Testis (tissue), 3 donors: ENCODE measurements around the gene SYMPK. TPM values are rescaled to one million over a fixed set of nuclear protein-coding genes. Genes with fewer than 3 reads are reported as not detected.

Source experiments
- DNase-seq: peaks from one replicate; pipeline ENCODE4 v3.0.0-alpha.2; 2019
- H3K27ac ChIP-seq, 2 donors: fragments of 200-600 bp; sonication (generic); one replicate each; pipeline ENCODE4 v1.5.1; 2019
- H3K27me3 ChIP-seq: fragments of 200-600 bp; sonication (generic); one replicate; pipeline ENCODE4 v1.5.1; 2019
- H3K36me3 ChIP-seq: fragments of 200-600 bp; sonication (generic); one replicate; pipeline ENCODE4 v1.5.1; 2017; ENCODE audit warnings: low read depth; ENCODE audit errors: missing control alignments
- H3K4me1 ChIP-seq: fragments of 200-600 bp; sonication (generic); one replicate; pipeline ENCODE4 v1.5.1; 2019
- H3K4me3 ChIP-seq, 2 donors: fragments of 200-600 bp; sonication (generic); one replicate each; pipeline ENCODE4 v1.5.1; 2017 to 2019
- H3K9me3 ChIP-seq: fragments of 200-600 bp; sonication (generic); one replicate; pipeline ENCODE4 v1.5.1; 2017
- POLR2A ChIP-seq: fragments of 450-650 bp; IDR thresholded peaks from one replicate; pipeline ENCODE4 v1.6.1; 2017; ENCODE audit warnings: antibody characterized with exemption, mild to moderate bottlenecking, moderate library complexity
- WGBS, 2 donors: methylation state at CpG; one replicate each; pipeline ENCODE4 v1.1.5; 2018; 5-methylcytosine and 5-hydroxymethylcytosine counted together
- intact Hi-C: fragments of 100-400 bp; cut with DNase I; formaldehyde crosslinking; loops from one replicate; pipeline ENCODE4 v1.15.1; 2023; ENCODE audit warnings: low total_unique reads
- polyA plus RNA-seq: library from polyadenylated mRNA; stranded (reverse); fragments of 350-450 nt; fragmentation: Illumina TruSeq; extraction: RNeasy Lipid Tissue Mini Kit (QIAGEN cat#74804); gene quantifications from one replicate; pipeline ENCODE4 v1.2.3, GENCODE V29; 2014; ENCODE audit warnings: low read depth, low replicate concordance; ENCODE audit not compliant: insufficient read depth
- total RNA-seq, 2 donors: library from RNA; depleted of rRNA; stranded (reverse); fragments of >200 nt; gene quantifications; one replicate each; pipeline ENCODE4 v1.2.3, GENCODE V29; 2016
- TF ChIP-seq, protein P1 (sequence below), 3 experiments: fragments of 450-650 bp in 2 of 3; fragments of 200-600 bp in 1 of 3; sonication (generic) in 1 of 3; IDR thresholded peaks; one replicate each; pipeline ENCODE4 v1.5.1; 2016 to 2019; ENCODE audit warnings: antibody characterized with exemption in 3 of 3, mild to moderate bottlenecking in 2 of 3, moderate library complexity in 1 of 3

Gene SYMPK
- total and polyA plus RNA-seq, 3 donors from 2014 or later = 123 to 195 (median 142) TPM

DNA sequence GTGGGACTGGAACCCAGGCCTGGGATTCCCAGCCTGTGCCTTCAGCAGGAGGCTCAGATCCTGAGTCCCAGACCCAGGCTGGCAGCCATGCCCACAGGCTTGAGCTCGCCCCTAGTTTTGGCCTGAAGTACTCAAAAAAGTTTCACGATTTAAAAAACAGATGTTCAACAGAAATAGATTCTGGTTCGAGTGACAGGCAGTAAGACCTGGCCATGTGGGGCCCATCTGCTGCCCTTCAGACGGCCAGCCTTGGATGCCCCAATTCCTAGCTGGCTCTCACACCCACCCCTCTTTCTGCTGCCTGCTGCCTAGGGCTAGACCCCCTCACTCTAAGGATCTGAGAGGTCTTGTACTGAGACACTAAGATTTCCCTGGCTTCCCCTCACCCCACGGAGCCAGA is 77.8 kb downstream of the SYMPK start:
- no peak for DNase-seq
- TF ChIP-seq POLR2A = no peak
- TF ChIP-seq, protein P1, sequence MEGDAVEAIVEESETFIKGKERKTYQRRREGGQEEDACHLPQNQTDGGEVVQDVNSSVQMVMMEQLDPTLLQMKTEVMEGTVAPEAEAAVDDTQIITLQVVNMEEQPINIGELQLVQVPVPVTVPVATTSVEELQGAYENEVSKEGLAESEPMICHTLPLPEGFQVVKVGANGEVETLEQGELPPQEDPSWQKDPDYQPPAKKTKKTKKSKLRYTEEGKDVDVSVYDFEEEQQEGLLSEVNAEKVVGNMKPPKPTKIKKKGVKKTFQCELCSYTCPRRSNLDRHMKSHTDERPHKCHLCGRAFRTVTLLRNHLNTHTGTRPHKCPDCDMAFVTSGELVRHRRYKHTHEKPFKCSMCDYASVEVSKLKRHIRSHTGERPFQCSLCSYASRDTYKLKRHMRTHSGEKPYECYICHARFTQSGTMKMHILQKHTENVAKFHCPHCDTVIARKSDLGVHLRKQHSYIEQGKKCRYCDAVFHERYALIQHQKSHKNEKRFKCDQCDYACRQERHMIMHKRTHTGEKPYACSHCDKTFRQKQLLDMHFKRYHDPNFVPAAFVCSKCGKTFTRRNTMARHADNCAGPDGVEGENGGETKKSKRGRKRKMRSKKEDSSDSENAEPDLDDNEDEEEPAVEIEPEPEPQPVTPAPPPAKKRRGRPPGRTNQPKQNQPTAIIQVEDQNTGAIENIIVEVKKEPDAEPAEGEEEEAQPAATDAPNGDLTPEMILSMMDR (IDR thresholded peaks at IDR 0.05) = no peak
- no peak overlapping the region for H3K4me3 ChIP-seq
- no peaks in the 10 kb centered on the region for H3K27me3 ChIP-seq
- no peaks in the 10 kb centered on the region for H3K36me3 ChIP-seq
- WGBS, 2 donors = 81 to 82% methylated on average over 3 to 5 of the region's 5 CpGs
- intact Hi-C loops = no loop called here
- no peaks in the 10 kb centered on the region for H3K9me3 ChIP-seq
- H3K27ac ChIP-seq = no peak overlapping the region
- peaks cover 22% of the 10 kb centered on the region for H3K4me1 ChIP-seq

DNA sequence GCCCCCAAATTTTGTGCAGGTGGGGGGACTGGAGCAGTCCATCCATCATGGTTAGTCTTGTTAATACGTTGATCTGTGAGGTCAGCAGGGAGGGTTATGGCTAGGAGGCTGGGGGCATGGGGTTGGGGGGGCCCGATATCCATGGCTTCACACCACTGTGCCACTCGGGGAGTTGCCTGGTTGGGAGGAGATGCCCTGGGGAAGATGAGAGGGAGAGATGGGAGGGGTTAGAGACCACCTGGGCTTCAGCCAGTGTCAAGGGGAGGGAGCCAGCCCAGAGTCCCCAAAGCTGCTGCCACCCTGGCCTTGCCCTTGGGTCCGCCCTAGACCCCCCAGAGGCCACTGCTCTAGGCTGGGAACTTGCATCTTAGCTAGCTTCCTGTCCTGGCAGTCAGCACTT is 78.9 kb downstream of the SYMPK start:
- H3K36me3 ChIP-seq = no peaks in the 10 kb centered on the region
- H3K4me1 ChIP-seq = peaks cover 28% of the 10 kb centered on the region
- H3K27ac ChIP-seq = peak overlapping the region; percentile 79 to 89
- H3K27me3 ChIP-seq = no peaks in the 10 kb centered on the region
- no peak overlapping the region for H3K4me3 ChIP-seq
- H3K9me3 ChIP-seq = no peaks in the 10 kb centered on the region
- WGBS, 2 donors = 74 to 80% methylated on average over 2 to 4 of the region's 4 CpGs
- no peak for DNase-seq
- no peak for TF ChIP-seq POLR2A
- TF ChIP-seq, protein P1 (IDR thresholded peaks at IDR 0.05) = no peak
- intact Hi-C loops = no loop called here

DNA sequence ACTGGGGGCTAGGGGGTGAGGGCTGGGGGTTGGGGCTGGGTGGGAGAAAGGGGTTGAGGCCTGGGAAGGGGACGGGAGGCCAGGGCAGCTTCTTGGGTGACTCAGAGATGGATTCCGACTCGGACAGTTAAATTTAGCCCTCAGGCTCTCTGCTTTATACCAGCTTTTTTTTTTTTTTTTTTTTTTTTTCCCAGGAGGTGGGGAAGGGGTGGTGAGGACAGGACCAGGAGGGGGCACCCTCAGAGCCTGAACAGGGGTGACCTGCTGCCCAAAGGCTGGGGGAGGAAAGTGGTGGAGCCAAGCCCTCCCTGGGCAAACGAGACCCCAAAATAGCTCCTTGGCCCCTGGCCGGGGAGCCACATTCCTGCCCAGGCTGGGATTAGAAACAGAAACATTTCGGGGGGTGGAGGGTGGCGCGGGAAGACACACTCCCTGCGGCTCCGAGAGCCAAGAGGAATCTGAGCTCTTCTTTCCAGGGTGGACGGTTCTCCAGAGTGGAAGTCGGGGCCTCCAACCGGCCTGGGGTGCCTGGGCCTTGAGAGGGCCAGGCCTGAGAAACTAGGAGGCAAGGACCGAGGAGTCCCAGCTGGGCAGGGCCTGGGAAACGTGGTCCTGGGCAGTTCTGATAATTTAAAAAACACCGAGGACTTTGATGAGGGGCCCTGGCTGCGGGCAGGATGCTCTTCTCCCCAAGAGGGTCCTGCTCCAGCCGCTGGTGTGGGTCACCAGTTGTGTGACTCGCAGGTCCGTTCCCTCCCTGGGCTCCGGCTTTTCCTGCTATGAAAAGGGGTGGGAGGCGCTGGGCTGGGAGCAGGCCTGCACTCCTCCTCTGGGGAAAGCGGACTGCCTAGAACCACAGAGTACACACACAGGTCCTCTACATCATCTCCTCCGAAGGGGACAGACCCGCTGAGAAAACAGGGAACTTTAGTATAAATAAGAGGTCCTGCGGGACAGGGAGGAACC is 79.8 kb downstream of the SYMPK start:
- Histone ChIP-seq H3K36me3 (no peaks in the 10 kb centered on the region), H3K4me1 (peaks cover 29% of the 10 kb centered on the region), H3K9me3 (no peaks in the 10 kb centered on the region), H3K27ac (peak overlapping the region; percentile 79 to 89), H3K27me3 (no peaks in the 10 kb centered on the region), H3K4me3 (peak overlapping the region; percentile 50 to 60)
- intact Hi-C loops = no loop called here
- WGBS, 2 donors = 42 to 64% methylated on average over 19 to 26 of the region's 26 CpGs
- peak; percentile 48 for DNase-seq
- no peak for TF ChIP-seq POLR2A
- TF ChIP-seq, protein P1 (IDR thresholded peaks at IDR 0.05) = no peak

DNA sequence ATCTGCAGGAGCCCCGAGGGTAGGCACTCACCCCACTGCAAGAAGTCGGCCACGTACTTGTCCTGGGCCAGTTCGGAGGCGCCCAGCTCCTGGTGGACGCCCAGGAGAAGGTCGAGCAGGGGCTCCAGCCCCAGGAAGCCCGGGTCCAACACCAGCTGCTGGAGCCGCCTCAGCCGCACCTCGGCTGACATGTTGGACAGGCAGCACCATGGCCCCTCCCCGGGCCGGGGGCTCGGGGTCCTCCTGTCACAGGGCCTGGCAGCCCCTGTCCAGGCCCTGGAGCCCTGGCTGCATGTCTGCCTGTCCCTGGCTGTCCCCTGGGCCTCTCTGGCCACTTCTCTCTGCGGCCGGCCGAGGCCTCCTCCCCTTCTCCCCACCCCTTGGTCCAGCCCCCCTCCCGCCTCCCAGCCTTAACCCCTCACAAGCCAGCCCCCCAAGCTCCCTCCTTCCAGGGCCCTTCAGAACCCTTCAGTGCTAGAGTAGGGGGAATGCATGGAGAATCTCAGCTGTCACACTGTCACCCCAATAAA is 80.7 kb downstream of the SYMPK start, which contains the start of gene DMPK:
Gene DMPK (minus strand): TSS at position 329 of the 530 bp plus-strand sequence. CDS start 138 bp downstream, at position 191.
- H3K27ac ChIP-seq = peak within 1 kb of the TSS; percentile 79 to 89
- H3K4me3 ChIP-seq = peak within 1 kb of the TSS; percentile 50 to 60
- H3K36me3 ChIP-seq = no peaks in the 10 kb centered on the region
- H3K9me3 ChIP-seq = no peaks in the 10 kb centered on the region
- DNase-seq = peak; percentile 41
- 48 to 49% methylated on average over 11 to 18 of the region's 18 CpGs for WGBS, 2 donors
- no peak for TF ChIP-seq POLR2A
- TF ChIP-seq, protein P1 (IDR thresholded peaks at IDR 0.05) = no peak
- intact Hi-C loops = no loop called here
- H3K4me1 ChIP-seq = peaks cover 29% of the 10 kb centered on the region
- H3K27me3 ChIP-seq = no peaks in the 10 kb centered on the region
